Mucosa of gallbladder (tissue), 1 donor: Measurements from ENCODE around the gene CSRP3. TPM values are rescaled to one million over a fixed set of nuclear protein-coding genes. Genes with fewer than 3 reads are reported as not detected.

Source experiments
- total RNA-seq: library from RNA; stranded (reverse); gene quantifications from one replicate; pipeline ENCODE4 v1.2.1, GENCODE V29; 2021
- donor health status: DM: no; HTN: no; CAD: no.

The CSRP3 gene
- total RNA-seq, 1 donor from 2014 or later = not detected

Other genes with a start within 250 kb of the CSRP3 start
- gene MRGPRX2, start 141.3 kb downstream of the CSRP3 start, total RNA-seq = 0.09 TPM
- 18.2 TPM for gene ZDHHC13, start 84.8 kb downstream of the CSRP3 start, total RNA-seq
- gene E2F8, start 39.0 kb upstream of the CSRP3 start, total RNA-seq = 0.32 TPM